GM12878 (cell line): ENCODE measurements around the gene NUAK1. TPM values are rescaled to one million over a fixed set of nuclear protein-coding genes. Genes with fewer than 3 reads are reported as not detected.

Experiments
- BCL11A ChIP-seq: IDR thresholded peaks from 2 replicates; pipeline ENCODE4 v1.6.1; 2011; ENCODE audit warnings: low read depth, low read length
- BHLHE40 ChIP-seq, 2 experiments: fragments of 450-650 bp in 1 of 2; IDR thresholded peaks; 2 replicates each; pipeline ENCODE4 v1.6.1; 2011 to 2017; ENCODE audit warnings: low read depth in 2 of 2, borderline replicate concordance in 1 of 2, improper control_type of control experiment in 1 of 2, low read length in 1 of 2, mild to moderate bottlenecking in 1 of 2
- LARP7 ChIP-seq: fragments of 450-650 bp; IDR thresholded peaks from 2 replicates; pipeline ENCODE4 v1.6.1; 2017; ENCODE audit warnings: mild to moderate bottlenecking
- MEF2B ChIP-seq: fragments of 450-650 bp; IDR thresholded peaks from 2 replicates; pipeline ENCODE4 v1.6.1; 2018; ENCODE audit warnings: mild to moderate bottlenecking, moderate library complexity; ENCODE audit not compliant: partially characterized antibody, poor library complexity, severe bottlenecking
- NFYB ChIP-seq: IDR thresholded peaks from 2 replicates; pipeline ENCODE4 v1.6.1; 2011; ENCODE audit warnings: low read depth, mild to moderate bottlenecking, low read length, improper control_type of control experiment, moderate library complexity; ENCODE audit not compliant: insufficient read depth
- POU2F2 ChIP-seq: IDR thresholded peaks from 3 replicates; pipeline ENCODE4 v1.6.1; 2011; ENCODE audit warnings: low read depth, mild to moderate bottlenecking, low read length, borderline replicate concordance
- RCOR1 ChIP-seq: conservative IDR thresholded peaks from 2 replicates; pipeline ENCODE4 v1.6.1; 2012; ENCODE audit warnings: low read depth, low read length, improper control_type of control experiment
- RUNX3 ChIP-seq: IDR thresholded peaks from 2 replicates; pipeline ENCODE4 v1.6.1; 2012; ENCODE audit warnings: low read length, inconsistent platforms
- SMAD1 ChIP-seq: fragments of 450-650 bp; IDR thresholded peaks from 2 replicates; pipeline ENCODE4 v1.6.1; 2018; ENCODE audit warnings: mild to moderate bottlenecking, low read depth; ENCODE audit not compliant: partially characterized antibody
- SMARCA5 ChIP-seq: fragments of 450-650 bp; IDR thresholded peaks from 2 replicates; pipeline ENCODE4 v1.6.1; 2017; ENCODE audit warnings: mild to moderate bottlenecking
- SPI1 ChIP-seq: IDR thresholded peaks from 2 replicates; pipeline ENCODE4 v1.6.1; 2011; ENCODE audit warnings: low read depth, mild to moderate bottlenecking, low read length, moderate library complexity, borderline replicate concordance; ENCODE audit not compliant: insufficient read depth
- SUPT20H ChIP-seq: IDR thresholded peaks from 2 replicates; pipeline ENCODE4 v1.6.1; 2011; ENCODE audit warnings: low read depth, mild to moderate bottlenecking, low read length, moderate library complexity, borderline replicate concordance; ENCODE audit not compliant: control insufficient read depth
- TAF1 ChIP-seq: IDR thresholded peaks from 2 replicates; pipeline ENCODE4 v1.6.1; 2011; ENCODE audit warnings: mild to moderate bottlenecking, low read depth, low read length, borderline replicate concordance
- TCF12 ChIP-seq: IDR thresholded peaks from 2 replicates; pipeline ENCODE4 v1.6.1; 2011; ENCODE audit warnings: low read depth, mild to moderate bottlenecking, low read length
- polyA plus RNA-seq, 11 experiments: library from polyadenylated mRNA; depleted of rRNA in 4 of 11; unstranded in 6 of 11; stranded (reverse) in 5 of 11; fragments of >200 nt; fragmentation: Nextera tagmentation in 4 of 11; fragmentation: Illumina TruSeq in 1 of 11; extraction: Ambion mirVana in 4 of 11; extraction: Trizol in 1 of 11; gene quantifications; 1 replicate in 1 of 11; 2 replicates in 10 of 11; pipeline versions ENCODE4 v1.2.1 to v1.2.3, GENCODE V29; 2011 to 2016; ENCODE audit warnings: inconsistent platforms in 2 of 11, missing spikeins in 2 of 11, low read depth in 1 of 11
- total RNA-seq, 4 experiments: library from RNA; depleted of rRNA in 3 of 4; stranded (reverse); fragments of >200 nt in 3 of 4; fragmentation: Illumina TruSeq in 1 of 4; extraction: Trizol in 1 of 4; gene quantifications; 2 replicates each; pipeline versions ENCODE4 v1.2.1 to v1.2.3, GENCODE V29; 2013 to 2021
- TF ChIP-seq, protein P1 (sequence below): IDR thresholded peaks from 2 replicates; pipeline ENCODE4 v1.6.1; 2012; ENCODE audit warnings: low read length, inconsistent platforms
- TF ChIP-seq, protein P2 (sequence below): fragments of 450-650 bp; formaldehyde crosslinking; IDR thresholded peaks from 2 replicates; pipeline ENCODE4 v1.4.0; 2022; ENCODE audit warnings: mild to moderate bottlenecking, moderate library complexity
- TF ChIP-seq, protein P3 (sequence below): fragments of 450-650 bp; formaldehyde crosslinking; IDR thresholded peaks from 2 replicates; pipeline ENCODE4 v1.4.0; 2020; ENCODE audit warnings: mild to moderate bottlenecking, moderate library complexity
- TF ChIP-seq, protein P4 (sequence below): IDR thresholded peaks from 2 replicates; pipeline ENCODE4 v1.6.1; 2011; ENCODE audit warnings: borderline replicate concordance, low read depth, mild to moderate bottlenecking, moderate library complexity, low read length; ENCODE audit not compliant: insufficient read depth, poor library complexity, severe bottlenecking
- TF ChIP-seq, protein P5 (sequence below): fragments of 450-650 bp; IDR thresholded peaks from 2 replicates; pipeline ENCODE4 v1.6.1; 2017; ENCODE audit warnings: low read depth, mild to moderate bottlenecking, moderate library complexity

NUAK1 gene
- total and polyA plus RNA-seq, 10 of the 15 experiments (the other 5 are each of a cell fraction or from before 2014, with no cell fraction given) = 0.03 to 0.42 (median 0.08) TPM; not detected in 2

DNA sequence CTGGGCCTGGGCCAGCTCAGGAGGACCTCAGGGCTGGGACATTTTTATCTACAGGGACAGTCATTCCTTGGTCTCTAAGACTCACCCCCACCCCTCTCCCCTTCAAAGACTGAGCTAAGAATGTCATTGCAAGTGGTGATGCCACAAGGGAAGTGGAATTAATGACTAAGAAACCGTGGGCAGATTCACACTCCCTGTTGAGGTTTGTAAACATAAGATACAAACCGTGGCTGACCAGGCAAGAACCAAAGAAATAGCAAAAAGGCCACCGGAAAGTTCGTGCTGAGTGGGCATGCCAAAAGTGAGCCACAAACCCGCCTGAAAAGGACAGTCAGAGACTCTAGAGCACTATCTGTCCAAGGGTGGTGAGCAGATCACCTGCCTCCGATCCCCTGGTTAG lies 25.7 kb downstream of the NUAK1 start (continued):
- TF ChIP-seq, protein P1, sequence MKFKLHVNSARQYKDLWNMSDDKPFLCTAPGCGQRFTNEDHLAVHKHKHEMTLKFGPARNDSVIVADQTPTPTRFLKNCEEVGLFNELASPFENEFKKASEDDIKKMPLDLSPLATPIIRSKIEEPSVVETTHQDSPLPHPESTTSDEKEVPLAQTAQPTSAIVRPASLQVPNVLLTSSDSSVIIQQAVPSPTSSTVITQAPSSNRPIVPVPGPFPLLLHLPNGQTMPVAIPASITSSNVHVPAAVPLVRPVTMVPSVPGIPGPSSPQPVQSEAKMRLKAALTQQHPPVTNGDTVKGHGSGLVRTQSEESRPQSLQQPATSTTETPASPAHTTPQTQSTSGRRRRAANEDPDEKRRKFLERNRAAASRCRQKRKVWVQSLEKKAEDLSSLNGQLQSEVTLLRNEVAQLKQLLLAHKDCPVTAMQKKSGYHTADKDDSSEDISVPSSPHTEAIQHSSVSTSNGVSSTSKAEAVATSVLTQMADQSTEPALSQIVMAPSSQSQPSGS = peak; percentile 35; the same call in 1 of the 2 replicates
- TF ChIP-seq, protein P2, sequence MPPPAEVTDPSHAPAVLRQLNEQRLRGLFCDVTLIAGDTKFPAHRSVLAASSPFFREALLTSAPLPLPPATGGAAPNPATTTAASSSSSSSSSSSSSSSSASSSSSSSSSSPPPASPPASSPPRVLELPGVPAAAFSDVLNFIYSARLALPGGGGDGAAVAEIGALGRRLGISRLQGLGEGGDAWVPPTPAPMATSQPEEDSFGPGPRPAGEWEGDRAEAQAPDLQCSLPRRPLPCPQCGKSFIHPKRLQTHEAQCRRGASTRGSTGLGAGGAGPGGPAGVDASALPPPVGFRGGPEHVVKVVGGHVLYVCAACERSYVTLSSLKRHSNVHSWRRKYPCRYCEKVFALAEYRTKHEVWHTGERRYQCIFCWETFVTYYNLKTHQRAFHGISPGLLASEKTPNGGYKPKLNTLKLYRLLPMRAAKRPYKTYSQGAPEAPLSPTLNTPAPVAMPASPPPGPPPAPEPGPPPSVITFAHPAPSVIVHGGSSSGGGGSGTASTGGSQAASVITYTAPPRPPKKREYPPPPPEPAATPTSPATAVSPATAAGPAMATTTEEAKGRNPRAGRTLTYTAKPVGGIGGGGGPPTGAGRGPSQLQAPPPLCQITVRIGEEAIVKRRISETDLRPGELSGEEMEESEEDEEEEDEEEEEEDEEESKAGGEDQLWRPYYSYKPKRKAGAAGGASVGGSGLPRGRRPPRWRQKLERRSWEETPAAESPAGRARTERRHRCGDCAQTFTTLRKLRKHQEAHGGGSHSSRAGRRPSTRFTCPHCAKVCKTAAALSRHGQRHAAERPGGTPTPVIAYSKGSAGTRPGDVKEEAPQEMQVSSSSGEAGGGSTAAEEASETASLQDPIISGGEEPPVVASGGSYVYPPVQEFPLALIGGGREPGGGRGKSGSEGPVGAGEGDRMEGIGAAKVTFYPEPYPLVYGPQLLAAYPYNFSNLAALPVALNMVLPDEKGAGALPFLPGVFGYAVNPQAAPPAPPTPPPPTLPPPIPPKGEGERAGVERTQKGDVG (CRISPR knock-in tag) = no peak
- TF ChIP-seq SUPT20H = no peak
- TF ChIP-seq, protein P3, sequence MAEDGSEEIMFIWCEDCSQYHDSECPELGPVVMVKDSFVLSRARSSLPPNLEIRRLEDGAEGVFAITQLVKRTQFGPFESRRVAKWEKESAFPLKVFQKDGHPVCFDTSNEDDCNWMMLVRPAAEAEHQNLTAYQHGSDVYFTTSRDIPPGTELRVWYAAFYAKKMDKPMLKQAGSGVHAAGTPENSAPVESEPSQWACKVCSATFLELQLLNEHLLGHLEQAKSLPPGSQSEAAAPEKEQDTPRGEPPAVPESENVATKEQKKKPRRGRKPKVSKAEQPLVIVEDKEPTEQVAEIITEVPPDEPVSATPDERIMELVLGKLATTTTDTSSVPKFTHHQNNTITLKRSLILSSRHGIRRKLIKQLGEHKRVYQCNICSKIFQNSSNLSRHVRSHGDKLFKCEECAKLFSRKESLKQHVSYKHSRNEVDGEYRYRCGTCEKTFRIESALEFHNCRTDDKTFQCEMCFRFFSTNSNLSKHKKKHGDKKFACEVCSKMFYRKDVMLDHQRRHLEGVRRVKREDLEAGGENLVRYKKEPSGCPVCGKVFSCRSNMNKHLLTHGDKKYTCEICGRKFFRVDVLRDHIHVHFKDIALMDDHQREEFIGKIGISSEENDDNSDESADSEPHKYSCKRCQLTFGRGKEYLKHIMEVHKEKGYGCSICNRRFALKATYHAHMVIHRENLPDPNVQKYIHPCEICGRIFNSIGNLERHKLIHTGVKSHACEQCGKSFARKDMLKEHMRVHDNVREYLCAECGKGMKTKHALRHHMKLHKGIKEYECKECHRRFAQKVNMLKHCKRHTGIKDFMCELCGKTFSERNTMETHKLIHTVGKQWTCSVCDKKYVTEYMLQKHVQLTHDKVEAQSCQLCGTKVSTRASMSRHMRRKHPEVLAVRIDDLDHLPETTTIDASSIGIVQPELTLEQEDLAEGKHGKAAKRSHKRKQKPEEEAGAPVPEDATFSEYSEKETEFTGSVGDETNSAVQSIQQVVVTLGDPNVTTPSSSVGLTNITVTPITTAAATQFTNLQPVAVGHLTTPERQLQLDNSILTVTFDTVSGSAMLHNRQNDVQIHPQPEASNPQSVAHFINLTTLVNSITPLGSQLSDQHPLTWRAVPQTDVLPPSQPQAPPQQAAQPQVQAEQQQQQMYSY = no peak
- TF ChIP-seq MEF2B = no peak
- peak; percentile 25 to 30; a peak in 1 of 4 replicates for TF ChIP-seq BHLHE40 (IDR thresholded peaks at IDR 0.05; ENCODE audit: borderline replicate concordance in 1 of 2, low read depth in 2 of 2, low read length in 1 of 2)
- TF ChIP-seq, protein P4, sequence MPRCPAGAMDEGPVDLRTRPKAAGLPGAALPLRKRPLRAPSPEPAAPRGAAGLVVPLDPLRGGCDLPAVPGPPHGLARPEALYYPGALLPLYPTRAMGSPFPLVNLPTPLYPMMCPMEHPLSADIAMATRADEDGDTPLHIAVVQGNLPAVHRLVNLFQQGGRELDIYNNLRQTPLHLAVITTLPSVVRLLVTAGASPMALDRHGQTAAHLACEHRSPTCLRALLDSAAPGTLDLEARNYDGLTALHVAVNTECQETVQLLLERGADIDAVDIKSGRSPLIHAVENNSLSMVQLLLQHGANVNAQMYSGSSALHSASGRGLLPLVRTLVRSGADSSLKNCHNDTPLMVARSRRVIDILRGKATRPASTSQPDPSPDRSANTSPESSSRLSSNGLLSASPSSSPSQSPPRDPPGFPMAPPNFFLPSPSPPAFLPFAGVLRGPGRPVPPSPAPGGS = no peak
- no peak for TF ChIP-seq RUNX3
- TF ChIP-seq, protein P5, sequence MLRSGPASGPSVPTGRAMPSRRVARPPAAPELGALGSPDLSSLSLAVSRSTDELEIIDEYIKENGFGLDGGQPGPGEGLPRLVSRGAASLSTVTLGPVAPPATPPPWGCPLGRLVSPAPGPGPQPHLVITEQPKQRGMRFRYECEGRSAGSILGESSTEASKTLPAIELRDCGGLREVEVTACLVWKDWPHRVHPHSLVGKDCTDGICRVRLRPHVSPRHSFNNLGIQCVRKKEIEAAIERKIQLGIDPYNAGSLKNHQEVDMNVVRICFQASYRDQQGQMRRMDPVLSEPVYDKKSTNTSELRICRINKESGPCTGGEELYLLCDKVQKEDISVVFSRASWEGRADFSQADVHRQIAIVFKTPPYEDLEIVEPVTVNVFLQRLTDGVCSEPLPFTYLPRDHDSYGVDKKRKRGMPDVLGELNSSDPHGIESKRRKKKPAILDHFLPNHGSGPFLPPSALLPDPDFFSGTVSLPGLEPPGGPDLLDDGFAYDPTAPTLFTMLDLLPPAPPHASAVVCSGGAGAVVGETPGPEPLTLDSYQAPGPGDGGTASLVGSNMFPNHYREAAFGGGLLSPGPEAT = 0 out of 2 replicates have a peak, but pooled peaks have one; percentile 38
- no peak for TF ChIP-seq LARP7
- TF ChIP-seq RCOR1 = no peak
- no peak for TF ChIP-seq SMARCA5
- TF ChIP-seq TCF12 = no peak
- no peak for TF ChIP-seq TAF1
- TF ChIP-seq POU2F2 = no peak
- peak; percentile 78; the same call in 1 of the 2 replicates for TF ChIP-seq BCL11A
- no peak for TF ChIP-seq SMAD1
- TF ChIP-seq NFYB = no peak
- peak; percentile 56 for TF ChIP-seq SPI1
